Measurements from ENCODE around the gene CLDN9. TPM values are rescaled to one million over a fixed set of nuclear protein-coding genes. Genes with fewer than 3 reads are reported as not detected.

The CLDN9 gene
- total and polyA plus RNA-seq, 9 of the 15 experiments (the other 6 are each of a cell fraction or from before 2014, with no cell fraction given), result 0.12 to 0.44 (median 0.22) TPM; not detected in 4

DNA sequence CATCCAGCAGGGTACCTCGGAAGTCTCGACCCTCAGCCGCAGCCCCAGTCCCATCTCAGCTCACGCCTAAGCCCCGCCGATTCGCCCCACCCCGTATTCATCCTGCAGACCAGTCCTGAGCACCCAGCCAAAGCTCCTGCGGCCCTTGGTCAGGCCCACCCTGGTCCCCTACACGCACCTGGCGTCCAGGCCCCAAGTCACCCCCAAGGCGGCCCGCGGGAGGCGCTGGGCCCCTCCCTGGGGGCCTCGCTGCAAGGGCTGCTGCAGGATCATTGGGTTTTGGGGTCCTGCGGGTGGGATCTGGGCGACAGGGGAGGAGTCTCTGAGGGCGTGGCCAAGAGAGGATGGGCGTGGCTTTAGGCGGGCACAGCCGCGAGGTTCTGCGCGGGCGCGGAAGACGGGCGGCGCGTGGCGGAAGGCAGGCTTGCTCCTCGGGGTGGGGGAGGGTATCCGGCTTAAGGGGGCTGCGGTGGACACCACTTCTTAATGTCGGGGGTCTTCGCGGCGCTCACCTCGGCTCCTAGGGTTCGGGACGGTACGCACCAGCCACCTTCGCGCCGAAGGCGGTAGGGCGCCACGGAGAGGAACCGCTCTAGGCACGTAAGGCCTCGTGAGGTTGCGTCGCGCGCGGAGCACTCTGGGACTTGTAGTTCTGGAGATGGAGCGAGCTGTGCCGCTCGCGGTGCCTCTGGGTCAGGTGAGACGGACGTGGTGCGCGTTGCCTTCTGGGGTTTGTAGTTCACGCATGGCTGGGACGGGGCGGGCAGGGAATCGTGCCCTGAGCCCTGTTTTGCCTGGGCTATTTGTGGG lies 11.2 kb downstream of the CLDN9 start, which contains the start of the genes HCFC1R1 and THOC6 (continued):
- TF ChIP-seq, protein P1, sequence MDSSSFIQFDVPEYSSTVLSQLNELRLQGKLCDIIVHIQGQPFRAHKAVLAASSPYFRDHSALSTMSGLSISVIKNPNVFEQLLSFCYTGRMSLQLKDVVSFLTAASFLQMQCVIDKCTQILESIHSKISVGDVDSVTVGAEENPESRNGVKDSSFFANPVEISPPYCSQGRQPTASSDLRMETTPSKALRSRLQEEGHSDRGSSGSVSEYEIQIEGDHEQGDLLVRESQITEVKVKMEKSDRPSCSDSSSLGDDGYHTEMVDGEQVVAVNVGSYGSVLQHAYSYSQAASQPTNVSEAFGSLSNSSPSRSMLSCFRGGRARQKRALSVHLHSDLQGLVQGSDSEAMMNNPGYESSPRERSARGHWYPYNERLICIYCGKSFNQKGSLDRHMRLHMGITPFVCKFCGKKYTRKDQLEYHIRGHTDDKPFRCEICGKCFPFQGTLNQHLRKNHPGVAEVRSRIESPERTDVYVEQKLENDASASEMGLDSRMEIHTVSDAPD (CRISPR knock-in tag; IDR thresholded peaks at IDR 0.05), result no peak
- peak; percentile 54 for TF ChIP-seq SAP30 (IDR thresholded peaks at IDR 0.05; ENCODE audit: borderline replicate concordance, insufficient read depth, low read depth, low read length, poor library complexity, severe bottlenecking)
- TF ChIP-seq DACH1 (IDR thresholded peaks at IDR 0.05; ENCODE audit: partially characterized antibody), result no peak
- peak; percentile 33; the same call in 1 of the 2 replicates for TF ChIP-seq KLF13 (tag; IDR thresholded peaks at IDR 0.05; ENCODE audit: borderline replicate concordance, low read depth)
- TF ChIP-seq ZNF263 (CRISPR knock-in tag; IDR thresholded peaks at IDR 0.05; ENCODE audit: borderline replicate concordance), result peak; percentile 48; the same call in 1 of the 2 replicates
- TF ChIP-seq, protein P2, sequence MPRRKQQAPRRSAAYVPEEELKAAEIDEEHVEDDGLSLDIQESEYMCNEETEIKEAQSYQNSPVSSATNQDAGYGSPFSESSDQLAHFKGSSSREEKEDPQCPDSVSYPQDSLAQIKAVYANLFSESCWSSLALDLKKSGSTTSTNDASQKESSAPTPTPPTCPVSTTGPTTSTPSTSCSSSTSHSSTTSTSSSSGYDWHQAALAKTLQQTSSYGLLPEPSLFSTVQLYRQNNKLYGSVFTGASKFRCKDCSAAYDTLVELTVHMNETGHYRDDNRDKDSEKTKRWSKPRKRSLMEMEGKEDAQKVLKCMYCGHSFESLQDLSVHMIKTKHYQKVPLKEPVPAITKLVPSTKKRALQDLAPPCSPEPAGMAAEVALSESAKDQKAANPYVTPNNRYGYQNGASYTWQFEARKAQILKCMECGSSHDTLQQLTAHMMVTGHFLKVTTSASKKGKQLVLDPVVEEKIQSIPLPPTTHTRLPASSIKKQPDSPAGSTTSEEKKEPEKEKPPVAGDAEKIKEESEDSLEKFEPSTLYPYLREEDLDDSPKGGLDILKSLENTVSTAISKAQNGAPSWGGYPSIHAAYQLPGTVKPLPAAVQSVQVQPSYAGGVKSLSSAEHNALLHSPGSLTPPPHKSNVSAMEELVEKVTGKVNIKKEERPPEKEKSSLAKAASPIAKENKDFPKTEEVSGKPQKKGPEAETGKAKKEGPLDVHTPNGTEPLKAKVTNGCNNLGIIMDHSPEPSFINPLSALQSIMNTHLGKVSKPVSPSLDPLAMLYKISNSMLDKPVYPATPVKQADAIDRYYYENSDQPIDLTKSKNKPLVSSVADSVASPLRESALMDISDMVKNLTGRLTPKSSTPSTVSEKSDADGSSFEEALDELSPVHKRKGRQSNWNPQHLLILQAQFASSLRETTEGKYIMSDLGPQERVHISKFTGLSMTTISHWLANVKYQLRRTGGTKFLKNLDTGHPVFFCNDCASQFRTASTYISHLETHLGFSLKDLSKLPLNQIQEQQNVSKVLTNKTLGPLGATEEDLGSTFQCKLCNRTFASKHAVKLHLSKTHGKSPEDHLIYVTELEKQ (CRISPR knock-in tag; IDR thresholded peaks at IDR 0.05), result no peak
- TF ChIP-seq GATA2 (CRISPR knock-in tag; IDR thresholded peaks at IDR 0.05), result no peak
- TF ChIP-seq ZNF644 (tag; IDR thresholded peaks at IDR 0.05; ENCODE audit: low read depth), result no peak
- no peak for TF ChIP-seq FOXP1 (CRISPR knock-in tag; IDR thresholded peaks at IDR 0.05)
- TF ChIP-seq HSF4 (CRISPR knock-in tag; IDR thresholded peaks at IDR 0.05; ENCODE audit: borderline replicate concordance), result no peak
- TF ChIP-seq SP2 (IDR thresholded peaks at IDR 0.05; ENCODE audit: extremely low read depth, low read depth, low read length, poor library complexity, severe bottlenecking), result no peak
- TF ChIP-seq ZBTB7A (IDR thresholded peaks at IDR 0.05; ENCODE audit: borderline replicate concordance, control insufficient read depth, low read depth, low read length), result peak; percentile 74
- no peak for TF ChIP-seq CCAR2 (IDR thresholded peaks at IDR 0.05; ENCODE audit: low read depth, low read length)
- TF ChIP-seq, protein P3, sequence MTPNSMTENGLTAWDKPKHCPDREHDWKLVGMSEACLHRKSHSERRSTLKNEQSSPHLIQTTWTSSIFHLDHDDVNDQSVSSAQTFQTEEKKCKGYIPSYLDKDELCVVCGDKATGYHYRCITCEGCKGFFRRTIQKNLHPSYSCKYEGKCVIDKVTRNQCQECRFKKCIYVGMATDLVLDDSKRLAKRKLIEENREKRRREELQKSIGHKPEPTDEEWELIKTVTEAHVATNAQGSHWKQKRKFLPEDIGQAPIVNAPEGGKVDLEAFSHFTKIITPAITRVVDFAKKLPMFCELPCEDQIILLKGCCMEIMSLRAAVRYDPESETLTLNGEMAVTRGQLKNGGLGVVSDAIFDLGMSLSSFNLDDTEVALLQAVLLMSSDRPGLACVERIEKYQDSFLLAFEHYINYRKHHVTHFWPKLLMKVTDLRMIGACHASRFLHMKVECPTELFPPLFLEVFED (CRISPR knock-in tag; conservative IDR thresholded peaks at IDR 0.05), result no peak
- TF ChIP-seq POLR2A (conservative IDR thresholded peaks at IDR 0.05), result peak; percentile 95
- TF ChIP-seq HDAC1 (IDR thresholded peaks at IDR 0.05), result no peak; a peak in 2 of 4 replicates
- TF ChIP-seq FOSL1 (tag; conservative IDR thresholded peaks at IDR 0.05), result no peak; the same call in 1 of the 2 replicates
- no peak for TF ChIP-seq ZNF57 (CRISPR knock-in tag; IDR thresholded peaks at IDR 0.05)
- TF ChIP-seq, protein P4, sequence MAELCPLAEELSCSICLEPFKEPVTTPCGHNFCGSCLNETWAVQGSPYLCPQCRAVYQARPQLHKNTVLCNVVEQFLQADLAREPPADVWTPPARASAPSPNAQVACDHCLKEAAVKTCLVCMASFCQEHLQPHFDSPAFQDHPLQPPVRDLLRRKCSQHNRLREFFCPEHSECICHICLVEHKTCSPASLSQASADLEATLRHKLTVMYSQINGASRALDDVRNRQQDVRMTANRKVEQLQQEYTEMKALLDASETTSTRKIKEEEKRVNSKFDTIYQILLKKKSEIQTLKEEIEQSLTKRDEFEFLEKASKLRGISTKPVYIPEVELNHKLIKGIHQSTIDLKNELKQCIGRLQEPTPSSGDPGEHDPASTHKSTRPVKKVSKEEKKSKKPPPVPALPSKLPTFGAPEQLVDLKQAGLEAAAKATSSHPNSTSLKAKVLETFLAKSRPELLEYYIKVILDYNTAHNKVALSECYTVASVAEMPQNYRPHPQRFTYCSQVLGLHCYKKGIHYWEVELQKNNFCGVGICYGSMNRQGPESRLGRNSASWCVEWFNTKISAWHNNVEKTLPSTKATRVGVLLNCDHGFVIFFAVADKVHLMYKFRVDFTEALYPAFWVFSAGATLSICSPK (IDR thresholded peaks at IDR 0.05; ENCODE audit: borderline replicate concordance), result no peak
